Endothelial cell of umbilical vein (primary cell): ENCODE results near the gene LY6G6C. TPM values are rescaled to one million over a fixed set of nuclear protein-coding genes. Genes with fewer than 3 reads are reported as not detected.

Source experiments
- BruUV-seq: library from RNA; stranded (reverse); fragments of 400-500 nt; replicated peaks from 2 replicates; lab custom pipeline; 2021; lab: Mats Ljungman, UMichigan
- CTCF ChIA-PET: fragments of 300-600, 350-600 bp; sonication (Branson Sonifier 250); formaldehyde crosslinking; loops from one replicate; lab custom pipeline; 2021; ENCODE audit warnings: antibody characterized with exemption, inconsistent platforms; lab: Charles Lee
- POLR2A ChIA-PET: fragments of 300-600, 350-600 bp; sonication (Branson Sonifier 250); formaldehyde crosslinking; loops from one replicate; lab custom pipeline; 2021; ENCODE audit warnings: antibody characterized with exemption, inconsistent platforms; lab: Charles Lee
- DNase-seq: peaks from one replicate; pipeline ENCODE4 v3.0.0-alpha.2; 2011; ENCODE audit warnings: low read depth, low spot score
- FAIRE-seq: peaks from 2 replicates; lab custom pipeline; 2011; peaks lifted over from hg19 to GRCh38; lab: Jason Lieb, UNC
- H2AFZ ChIP-seq: 2 replicates; pipeline ENCODE4 v1.6.0; 2012; ENCODE audit warnings: low read depth, low read length, control low read depth, inconsistent platforms
- H3K27ac ChIP-seq: 2 replicates; pipeline ENCODE4 v1.5.1; 2011; ENCODE audit warnings: low read depth, mild to moderate bottlenecking, control low read depth, low read length, moderate library complexity; ENCODE audit not compliant: insufficient read depth
- H3K27me3 ChIP-seq, 2 experiments: 2 replicates each; pipeline versions ENCODE4 v1.6.0 to v1.6.1; 2011; ENCODE audit warnings: low read length in 2 of 2, mixed read lengths in 1 of 2; ENCODE audit not compliant: control insufficient read depth in 2 of 2, insufficient read depth in 2 of 2
- H3K36me3 ChIP-seq, 2 experiments: 2 replicates in 1 of 2; 3 replicates in 1 of 2; pipeline ENCODE4 v1.5.1; 2011; ENCODE audit warnings: low read length in 2 of 2, mild to moderate bottlenecking in 1 of 2, moderate library complexity in 1 of 2; ENCODE audit not compliant: control insufficient read depth in 2 of 2, insufficient read depth in 2 of 2; ENCODE audit errors: extremely low read depth in 1 of 2
- H3K4me1 ChIP-seq: 3 replicates; pipeline ENCODE4 v1.5.1; 2011; ENCODE audit warnings: mild to moderate bottlenecking, low read length; ENCODE audit not compliant: control insufficient read depth, insufficient read depth; ENCODE audit errors: extremely low read depth
- H3K4me2 ChIP-seq: 2 replicates; pipeline ENCODE4 v1.6.1; 2011; ENCODE audit warnings: low read length, control low read depth, mixed read lengths; ENCODE audit not compliant: insufficient read depth
- H3K4me3 ChIP-seq, 3 experiments: fragments of 200-600 bp in 1 of 3; sonication (generic), shearing (Covaris generic) in 1 of 3; replicated peaks in 1 of 3; 2 replicates each; pipeline ENCODE4 v1.5.1; 2011 to 2016; ENCODE audit warnings: control low read depth in 3 of 3, low read length in 3 of 3, mild to moderate bottlenecking in 2 of 3, inconsistent platforms in 1 of 3, low read depth in 1 of 3, moderate library complexity in 1 of 3; ENCODE audit not compliant: insufficient read depth in 1 of 3
- H3K79me2 ChIP-seq: 2 replicates; pipeline ENCODE4 v1.6.0; 2012; ENCODE audit warnings: low read length, inconsistent platforms; ENCODE audit not compliant: control insufficient read depth, insufficient read depth
- H3K9ac ChIP-seq: replicated peaks from 2 replicates; pipeline ENCODE3; 2011; ENCODE audit warnings: low read length, control low read depth; ENCODE audit not compliant: insufficient read depth; ENCODE audit errors: extremely low read depth
- H3K9me1 ChIP-seq: replicated peaks from 3 replicates; pipeline ENCODE4 v1.6.0; 2011; ENCODE audit warnings: mild to moderate bottlenecking, low read length; ENCODE audit not compliant: control insufficient read depth, insufficient read depth; ENCODE audit errors: extremely low read depth
- H3K9me3 ChIP-seq: replicated peaks from 2 replicates; pipeline ENCODE4 v1.5.1; 2012; ENCODE audit warnings: low read length, inconsistent platforms; ENCODE audit not compliant: control insufficient read depth, insufficient read depth
- H4K20me1 ChIP-seq: replicated peaks from 2 replicates; pipeline ENCODE3; 2011; ENCODE audit warnings: mild to moderate bottlenecking, low read length; ENCODE audit not compliant: control insufficient read depth, insufficient read depth; ENCODE audit errors: extremely low read depth
- FOS ChIP-seq: IDR thresholded peaks from 2 replicates; pipeline ENCODE4 v1.6.1; 2011; ENCODE audit warnings: mild to moderate bottlenecking, low read length, moderate library complexity, borderline replicate concordance; ENCODE audit not compliant: insufficient read depth
- GATA2 ChIP-seq: IDR thresholded peaks from 2 replicates; pipeline ENCODE4 v1.7.0; 2011; ENCODE audit warnings: low read depth, mild to moderate bottlenecking, moderate library complexity, mixed read lengths, low read length; ENCODE audit not compliant: insufficient read length, insufficient read depth
- MYC ChIP-seq: IDR thresholded peaks from one replicate; pipeline ENCODE4 v1.6.1; 2011; ENCODE audit warnings: mild to moderate bottlenecking, low read depth, low read length
- POLR2A ChIP-seq: IDR thresholded peaks from 2 replicates; pipeline ENCODE4 v1.6.1; 2012; ENCODE audit warnings: low read depth, mild to moderate bottlenecking, control low read depth, low read length
- POLR2AphosphoS5 ChIP-seq: IDR thresholded peaks from 2 replicates; pipeline ENCODE4 v1.6.1; 2012; ENCODE audit warnings: low read depth, mild to moderate bottlenecking, control low read depth, low read length, moderate library complexity; ENCODE audit not compliant: insufficient read depth
- dilution Hi-C: fragments of 300-500 bp; cut with MboI; formaldehyde crosslinking; loops from one replicate; pipeline ENCODE4 v1.15.0; 2019; ENCODE audit warnings: low sequenced_read_pairs; ENCODE audit not compliant: extremely low pct_ligation_motif_present
- intact Hi-C: fragments of 100-400 bp; cut with micrococcal nuclease; formaldehyde crosslinking; loops from one replicate; pipeline ENCODE4 v1.10.0; 2022
- polyA plus RNA-seq, 4 experiments: library from polyadenylated mRNA; depleted of rRNA in 3 of 4; stranded (reverse) in 3 of 4; unstranded in 1 of 4; fragments of >200 nt; gene quantifications; 2 replicates each; pipeline versions ENCODE4 v1.2.1 to v1.2.3, GENCODE V29; 2011 to 2012; ENCODE audit warnings: missing spikeins in 1 of 4
- total RNA-seq: library from RNA; stranded (reverse); gene quantifications from 2 replicates; pipeline ENCODE4 v1.2.3, GENCODE V29; 2021
- TF ChIP-seq, protein P1 (sequence below): IDR thresholded peaks from 2 replicates; pipeline ENCODE4 v1.6.1; 2011; ENCODE audit not compliant: insufficient read depth, insufficient read length

Gene LY6G6C
- total and polyA plus RNA-seq, 2 donors (not counting 3 experiments of a cell fraction or from before 2014, with no cell fraction given): 0.33 TPM; not detected in 1

DNA sequence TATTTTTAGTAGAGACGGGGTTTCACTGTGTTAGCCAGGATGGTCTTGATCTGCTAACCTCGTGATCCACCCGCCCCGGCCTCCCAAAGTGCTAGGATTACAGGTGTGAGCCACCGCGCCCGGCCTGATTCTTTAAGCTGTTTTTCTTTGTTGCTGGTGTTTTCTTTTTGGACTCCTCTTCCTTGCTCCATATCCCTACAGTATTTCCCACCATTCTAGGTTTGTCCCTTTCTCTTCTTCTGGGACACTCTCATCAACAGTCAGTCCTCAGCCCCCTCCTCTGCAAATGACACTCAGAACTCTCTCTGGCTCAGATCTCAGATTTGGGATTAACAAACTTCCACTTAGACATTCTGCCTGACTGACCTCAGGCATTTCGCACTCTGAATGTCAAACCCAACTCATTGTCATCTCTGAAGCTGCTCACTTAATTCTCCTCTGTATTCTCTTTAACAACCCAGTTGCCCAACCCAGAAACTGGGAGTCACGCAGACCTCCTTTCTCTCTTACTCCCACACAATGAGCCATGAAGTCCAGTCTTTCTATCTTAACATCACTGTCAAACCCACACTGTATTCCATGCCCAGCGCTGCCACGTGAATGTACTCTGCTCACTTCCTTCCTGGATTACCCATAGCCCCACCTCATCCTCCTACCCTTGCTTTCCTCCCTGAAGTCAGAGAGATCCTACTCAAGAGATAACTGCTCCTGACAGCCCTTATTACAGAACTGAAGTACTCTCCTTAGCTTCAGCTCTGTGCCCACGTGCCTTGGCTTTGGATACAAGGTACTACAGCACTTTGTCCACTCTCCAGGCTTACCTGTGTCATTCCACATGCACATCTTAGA is 4.2 kb upstream of the LY6G6C start:
- peaks cover 0 to 1% of the 10 kb centered on the region in 2 experiments for H3K27me3 ChIP-seq
- FAIRE-seq: peak; percentile 82
- no peaks in the 10 kb centered on the region for H3K9me3 ChIP-seq
- peaks cover 26% of the 10 kb centered on the region for H3K4me1 ChIP-seq
- TF ChIP-seq FOS (no peak), POLR2A (no peak), GATA2 (peak; percentile 78), POLR2AphosphoS5 (no peak), MYC (peak; percentile 59)
- TF ChIP-seq, protein P1, sequence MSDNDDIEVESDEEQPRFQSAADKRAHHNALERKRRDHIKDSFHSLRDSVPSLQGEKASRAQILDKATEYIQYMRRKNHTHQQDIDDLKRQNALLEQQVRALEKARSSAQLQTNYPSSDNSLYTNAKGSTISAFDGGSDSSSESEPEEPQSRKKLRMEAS: peak; percentile 64
- BruUV-seq: no TSS peak
- peak; percentile 34 for DNase-seq
- no peaks in the 10 kb centered on the region for H4K20me1 ChIP-seq
- peak overlapping the region; percentile 6 for H3K4me2 ChIP-seq
- intact Hi-C loops (no loop called here), dilution Hi-C loops (no loop called here)
- H3K9me1 ChIP-seq: no peaks in the 10 kb centered on the region
- H3K9ac ChIP-seq: no peak overlapping the region
- ChIA-PET CTCF (interaction anchor here (1.2 to 1.3 kb wide), 2 partner anchors 9 to 44 kb away, joined by 3 read pairs; no protein-coding TSS in a partner anchor), POLR2A (interaction anchor here (0.9 to 2.3 kb wide), 3 partner anchors 11 to 102 kb away, joined by 3 to 10 read pairs (median 6); partner anchors contain the start of genes HSPA1B and LY6G6D)
- no peak overlapping the region for H3K27ac ChIP-seq
- H3K79me2 ChIP-seq: peaks cover 2% of the 10 kb centered on the region
- H3K4me3 ChIP-seq: no peak overlapping the region
- peaks cover 4 to 16% of the 10 kb centered on the region in 2 experiments for H3K36me3 ChIP-seq
- no peak overlapping the region for H2AFZ ChIP-seq
